Measurements from ENCODE around the gene CA12.

The CA12 gene

GRCh38 chr15:63306492-63307073, 75.1 kb downstream of the CA12 start:
- no peak for DNase-seq (ENCODE audit: low spot score)

- no peak for DNase-seq (ENCODE audit: low spot score)
These were observed 76.4 kb downstream of the CA12 start for GRCh38 chr15:63305260-63305659.

GRCh38 chr15:63301088-63301487, 80.6 kb downstream of the CA12 start:
- no peak for DNase-seq (ENCODE audit: low spot score)

GRCh38 chr15:63299943-63300575, 81.6 kb downstream of the CA12 start:
- DNase-seq (ENCODE audit: low spot score): no peak

- DNase-seq (ENCODE audit: low spot score): no peak
These were observed 85.5 kb downstream of the CA12 start for GRCh38 chr15:63296195-63296594.

- DNase-seq (ENCODE audit: low spot score): no peak
These were observed 86.3 kb downstream of the CA12 start for GRCh38 chr15:63295341-63295740.

GRCh38 chr15:63294359-63294758, 87.3 kb downstream of the CA12 start:
- DNase-seq (ENCODE audit: low spot score): no peak

GRCh38 chr15:63292771-63293170, 88.9 kb downstream of the CA12 start:
- DNase-seq (ENCODE audit: low spot score): peak; percentile 37

- no peak for DNase-seq (ENCODE audit: low spot score)
These were observed 89.4 kb downstream of the CA12 start for GRCh38 chr15:63292241-63292640.

- no peak for DNase-seq (ENCODE audit: low spot score)
These were observed 90.1 kb downstream of the CA12 start for GRCh38 chr15:63291507-63291906.

GRCh38 chr15:63288778-63289378, 92.8 kb downstream of the CA12 start:
- DNase-seq (ENCODE audit: low spot score): peak; percentile 54

GRCh38 chr15:63288342-63288741, 93.3 kb downstream of the CA12 start:
- no peak for DNase-seq (ENCODE audit: low spot score)

GRCh38 chr15:63287109-63287508, 94.5 kb downstream of the CA12 start:
- no peak for DNase-seq (ENCODE audit: low spot score)

GRCh38 chr15:63284335-63284734, 97.3 kb downstream of the CA12 start:
- DNase-seq (ENCODE audit: low spot score): no peak

- no peak for DNase-seq (ENCODE audit: low spot score)
These were observed 98.5 kb downstream of the CA12 start for GRCh38 chr15:63283126-63283525.

GRCh38 chr15:63277893-63278456, 103.7 kb downstream of the CA12 start:
- no peak for DNase-seq (ENCODE audit: low spot score)

GRCh38 chr15:63277038-63277892, 104.4 kb downstream of the CA12 start, which contains the start of gene APH1B:
APH1B (plus strand) TSS chr15:63277605; CDS start chr15:63277624, 19 bp downstream.
- peak; percentile 88 for DNase-seq (ENCODE audit: low spot score)

- DNase-seq (ENCODE audit: low spot score): no peak
These were observed 105.2 kb downstream of the CA12 start for GRCh38 chr15:63276342-63277037.

GRCh38 chr15:63274427-63274826, 107.2 kb downstream of the CA12 start:
- no peak for DNase-seq (ENCODE audit: low spot score)

All from germinal center (tissue), 1 donor.